Mucosa of descending colon (tissue), 3 donors: Measurements from ENCODE around the gene SIM2. TPM values are rescaled to one million over a fixed set of nuclear protein-coding genes. Genes with fewer than 3 reads are reported as not detected.

Experiments used
- ATAC-seq: fragments of 200-7000 bp; cut with Tn5 transposase; one replicate; pipeline ENCODE4 v1.9.1; 2020; ENCODE audit warnings: mild to moderate bottlenecking, moderate library complexity
- DNase-seq, 3 donors: peaks; one replicate each; pipeline ENCODE4 v3.0.0-alpha.2; 2020
- H3K36me3 ChIP-seq: fragments of 200-600 bp; one replicate; pipeline ENCODE4 v1.8.0; 2021; ENCODE audit warnings: low read depth, mild to moderate bottlenecking
- H3K4me1 ChIP-seq: fragments of 200-600 bp; one replicate; pipeline ENCODE4 v1.8.0; 2021; ENCODE audit warnings: low read depth, mild to moderate bottlenecking
- H3K4me3 ChIP-seq: fragments of 200-600 bp; one replicate; pipeline ENCODE4 v1.8.0; 2021; ENCODE audit warnings: mild to moderate bottlenecking
- H3K9me3 ChIP-seq: fragments of 200-600 bp; one replicate; pipeline ENCODE4 v1.8.0; 2021; ENCODE audit warnings: mild to moderate bottlenecking
- intact Hi-C, 2 donors: fragments of 100-400 bp; cut with DNase I in 1 of 2; cut with micrococcal nuclease in 1 of 2; formaldehyde crosslinking; loops; one replicate each; pipeline versions ENCODE4 v1.11.0 to v1.11.1; 2022; cut with DNase I, micrococcal nuclease
- total RNA-seq, 3 donors: library from RNA; stranded (reverse); fragmentation: NEBNext Ultra II Directional in 2 of 3; extraction: Animal tissue kit (Norgen Biotek cat#: 25700) in 2 of 3; gene quantifications; one replicate each; pipeline versions ENCODE4 v1.2.1 to v1.2.4, GENCODE V29; 2021 to 2023
- TF ChIP-seq, protein P1 (sequence below): fragments of 200-600 bp; IDR thresholded peaks from one replicate; pipeline ENCODE4 v1.8.0; 2022; ENCODE audit warnings: antibody characterized with exemption, mild to moderate bottlenecking
- donor health status: DM: no; HTN: no; CAD: no; lungs with moderate emphysema.
- donor health status: DM: no; HTN: no; CAD: no.
- donor health status: DM: no; HTN: yes; CAD: no.

Gene SIM2
- total RNA-seq, 3 donors from 2014 or later, result not detected

DNA sequence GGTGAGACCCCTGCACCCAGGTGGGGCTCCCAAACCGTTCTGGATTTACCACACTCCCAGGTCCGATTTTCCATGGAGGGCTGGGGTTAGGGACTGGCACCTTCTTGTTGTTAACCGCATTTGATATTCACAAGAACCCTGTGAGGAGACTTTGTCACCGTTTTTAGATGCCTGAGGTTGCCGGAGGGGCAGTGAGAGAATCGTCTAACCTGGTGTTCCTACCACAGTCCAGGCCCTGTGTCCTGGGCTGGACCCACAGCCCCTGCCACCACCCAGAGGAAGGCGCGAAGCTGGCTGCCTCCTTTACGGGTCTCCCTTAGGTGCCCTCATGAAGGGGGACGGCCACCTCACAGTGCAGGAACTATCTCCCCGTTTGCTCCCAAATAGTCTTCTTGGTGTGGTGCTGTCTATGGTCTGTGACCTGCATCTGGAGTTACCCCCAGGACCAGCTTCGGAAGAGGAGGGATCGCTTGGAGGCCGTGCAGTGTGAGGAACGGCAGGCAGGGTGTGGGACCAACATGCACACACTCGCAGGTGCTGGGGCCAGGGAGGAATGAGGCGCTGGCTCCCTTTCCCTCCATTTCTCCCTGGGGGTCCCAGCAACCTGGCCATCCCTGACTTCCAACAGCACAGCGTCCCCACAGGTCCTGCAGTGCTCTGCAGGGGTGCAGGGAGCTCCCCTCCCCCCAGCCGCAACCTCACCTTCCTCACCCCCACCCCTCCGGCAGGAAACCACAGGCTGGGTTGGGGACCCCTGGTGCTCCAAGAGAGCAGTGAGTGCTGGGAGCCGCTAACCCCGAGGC is 7.0 kb downstream of the SIM2 start:
- TF ChIP-seq, protein P1, sequence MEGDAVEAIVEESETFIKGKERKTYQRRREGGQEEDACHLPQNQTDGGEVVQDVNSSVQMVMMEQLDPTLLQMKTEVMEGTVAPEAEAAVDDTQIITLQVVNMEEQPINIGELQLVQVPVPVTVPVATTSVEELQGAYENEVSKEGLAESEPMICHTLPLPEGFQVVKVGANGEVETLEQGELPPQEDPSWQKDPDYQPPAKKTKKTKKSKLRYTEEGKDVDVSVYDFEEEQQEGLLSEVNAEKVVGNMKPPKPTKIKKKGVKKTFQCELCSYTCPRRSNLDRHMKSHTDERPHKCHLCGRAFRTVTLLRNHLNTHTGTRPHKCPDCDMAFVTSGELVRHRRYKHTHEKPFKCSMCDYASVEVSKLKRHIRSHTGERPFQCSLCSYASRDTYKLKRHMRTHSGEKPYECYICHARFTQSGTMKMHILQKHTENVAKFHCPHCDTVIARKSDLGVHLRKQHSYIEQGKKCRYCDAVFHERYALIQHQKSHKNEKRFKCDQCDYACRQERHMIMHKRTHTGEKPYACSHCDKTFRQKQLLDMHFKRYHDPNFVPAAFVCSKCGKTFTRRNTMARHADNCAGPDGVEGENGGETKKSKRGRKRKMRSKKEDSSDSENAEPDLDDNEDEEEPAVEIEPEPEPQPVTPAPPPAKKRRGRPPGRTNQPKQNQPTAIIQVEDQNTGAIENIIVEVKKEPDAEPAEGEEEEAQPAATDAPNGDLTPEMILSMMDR, result no peak
- intact Hi-C loops, result no loop called here
- Histone ChIP-seq H3K9me3 (no peaks in the 10 kb centered on the region), H3K36me3 (no peaks in the 10 kb centered on the region), H3K4me1 (peaks cover 43% of the 10 kb centered on the region), H3K4me3 (no peak overlapping the region)
- DNase-seq, result no peak
- ATAC-seq, result no peak

DNA sequence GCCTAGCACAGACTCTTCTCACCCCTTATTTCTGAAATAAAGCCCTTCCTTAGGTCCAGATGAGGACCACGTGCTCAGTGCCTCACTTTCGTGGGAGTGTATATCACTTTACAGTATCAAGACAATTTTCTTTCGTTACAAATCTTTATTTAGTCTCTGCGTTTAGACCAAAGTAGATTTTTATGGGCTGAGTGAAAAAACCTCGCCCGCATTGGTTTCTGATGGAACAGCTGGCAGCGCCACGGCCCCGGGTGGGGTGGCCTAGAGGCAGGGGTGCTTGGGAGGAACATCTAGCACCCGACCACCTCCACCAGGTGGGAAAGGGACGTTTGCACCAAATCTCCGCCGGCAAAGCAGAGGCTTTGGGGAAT is 7.6 kb downstream of the SIM2 start:
- intact Hi-C loops, result no loop called here
- no peak for DNase-seq
- Histone ChIP-seq H3K9me3 (no peaks in the 10 kb centered on the region), H3K36me3 (no peaks in the 10 kb centered on the region), H3K4me3 (no peak overlapping the region), H3K4me1 (peaks cover 37% of the 10 kb centered on the region)
- TF ChIP-seq, protein P1, result no peak
- ATAC-seq, result no peak

DNA sequence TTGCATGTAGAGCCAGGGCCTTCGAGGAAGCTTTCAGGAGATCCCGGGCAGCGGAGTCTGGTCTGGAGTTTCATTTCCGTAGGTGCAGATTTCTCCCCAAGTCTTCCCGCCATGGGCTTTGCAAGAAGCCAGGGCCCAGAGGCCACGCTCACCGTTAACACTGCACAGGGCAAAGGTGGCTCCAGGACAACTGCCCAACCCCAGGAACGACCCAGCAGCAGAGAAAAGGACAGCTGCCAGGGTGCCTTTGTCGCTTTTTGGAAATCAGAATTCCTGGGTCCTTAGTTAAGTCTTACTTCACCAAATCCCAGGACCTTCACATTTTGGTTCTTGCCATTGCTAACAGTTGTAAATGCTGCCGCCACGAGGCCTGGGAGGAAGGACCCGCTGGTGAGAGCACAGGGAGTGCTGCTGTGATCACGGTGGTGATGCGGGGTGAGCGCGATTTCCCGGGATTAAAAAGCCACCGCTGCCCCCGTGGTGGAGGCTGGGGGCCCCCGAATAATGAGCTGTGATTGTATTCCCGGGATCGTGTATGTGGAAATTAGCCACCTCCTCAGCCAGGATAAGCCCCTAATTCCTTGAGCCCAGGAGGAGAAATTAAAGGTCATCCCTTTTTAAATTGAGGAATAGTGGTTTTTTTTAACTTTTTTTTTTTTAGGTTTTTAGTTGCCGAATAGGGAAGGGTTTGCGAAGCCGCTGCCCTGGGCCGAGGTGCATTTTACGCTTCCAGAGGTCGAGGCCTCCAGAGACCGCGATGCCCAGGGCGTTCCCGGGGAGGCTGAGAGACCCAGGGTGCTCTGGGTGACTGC is 8.2 kb downstream of the SIM2 start:
- intact Hi-C loops, result no loop called here
- H3K4me1 ChIP-seq, result peaks cover 34% of the 10 kb centered on the region
- H3K36me3 ChIP-seq, result no peaks in the 10 kb centered on the region
- ATAC-seq (no peak), DNase-seq (no peak)
- H3K4me3 ChIP-seq, result no peak overlapping the region
- TF ChIP-seq, protein P1, result no peak
- no peaks in the 10 kb centered on the region for H3K9me3 ChIP-seq

DNA sequence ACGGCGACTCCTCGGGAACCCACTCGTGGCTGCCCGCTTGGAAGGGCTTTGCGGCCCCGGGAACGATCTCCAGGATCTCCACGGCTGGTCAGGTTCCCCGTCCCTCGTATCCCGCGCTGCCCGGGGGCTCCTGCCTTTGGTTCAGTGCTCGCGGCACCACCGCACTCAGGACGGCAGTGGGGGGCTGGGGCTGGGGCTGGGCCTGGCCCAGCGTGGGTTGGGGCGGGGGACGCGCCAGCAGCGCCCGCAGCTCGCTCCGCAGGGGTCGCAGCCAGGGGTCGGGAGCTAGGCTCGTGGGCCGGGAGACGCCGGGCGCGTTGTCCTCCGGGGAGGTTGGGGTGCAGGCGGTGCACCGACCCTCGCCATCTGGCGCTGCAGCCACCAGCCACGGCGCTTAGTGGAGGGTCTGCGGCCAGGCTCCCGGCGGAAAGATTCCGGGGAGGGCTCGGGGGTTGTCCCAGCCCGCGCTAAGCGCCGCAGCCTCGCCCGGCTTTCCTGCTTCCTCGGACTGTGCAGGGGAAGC is 8.9 kb downstream of the SIM2 start:
- no peak for DNase-seq
- no peak overlapping the region for H3K4me3 ChIP-seq
- ATAC-seq, result no peak
- peaks cover 34% of the 10 kb centered on the region for H3K4me1 ChIP-seq
- no peaks in the 10 kb centered on the region for H3K9me3 ChIP-seq
- intact Hi-C loops, result no loop called here
- TF ChIP-seq, protein P1, result no peak
- H3K36me3 ChIP-seq, result no peaks in the 10 kb centered on the region

DNA sequence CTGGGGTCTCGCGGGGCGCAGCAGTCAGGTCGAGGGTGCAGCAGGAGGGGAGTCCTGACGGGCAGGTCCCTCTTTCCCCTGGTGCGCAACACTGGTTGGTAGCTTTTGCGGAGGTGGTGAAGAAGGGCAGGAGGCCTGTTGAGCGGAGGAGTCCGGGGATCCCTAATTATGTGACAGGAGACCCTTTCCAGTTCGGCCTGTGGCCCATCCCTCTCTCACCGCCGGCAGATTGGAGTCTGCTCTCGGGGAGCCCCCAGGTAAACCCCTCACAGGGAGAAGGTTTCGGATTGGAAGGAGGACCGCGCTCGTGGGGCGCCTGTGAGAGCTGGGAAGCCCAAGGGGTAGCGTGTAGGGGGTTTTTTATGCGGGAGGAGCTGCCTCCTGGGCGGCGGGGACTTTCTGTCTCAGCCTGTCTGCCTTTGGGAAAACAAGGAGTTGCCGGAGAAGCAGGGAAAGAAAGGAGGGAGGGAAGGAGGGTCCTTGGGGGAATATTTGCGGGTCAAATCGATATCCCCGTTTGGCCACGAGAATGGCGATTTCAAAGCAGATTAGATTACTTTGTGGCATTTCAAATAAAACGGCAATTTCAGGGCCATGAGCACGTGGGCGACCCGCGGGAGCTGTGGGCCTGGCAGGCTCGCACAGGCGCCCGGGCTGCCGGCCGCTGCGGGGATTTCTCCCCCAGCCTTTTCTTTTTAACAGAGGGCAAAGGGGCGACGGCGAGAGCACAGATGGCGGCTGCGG is 9.5 kb downstream of the SIM2 start:
- Histone ChIP-seq H3K4me3 (no peak overlapping the region), H3K9me3 (no peaks in the 10 kb centered on the region), H3K36me3 (no peaks in the 10 kb centered on the region), H3K4me1 (peaks cover 34% of the 10 kb centered on the region)
- TF ChIP-seq, protein P1, result no peak
- no peak for ATAC-seq
- no peak for DNase-seq
- intact Hi-C loops, result no loop called here
